Muscle of leg (tissue), 11 donors: ENCODE data around the gene PPIL1. TPM values are rescaled to one million over a fixed set of nuclear protein-coding genes. Genes with fewer than 3 reads are reported as not detected.
"Not testable (repeated sequence)": the region's sequence is repeated elsewhere in the genome, so short reads cannot be mapped to it uniquely, and the experiment has no call there.

Source experiments
- DNase-seq: peaks from one replicate; pipeline ENCODE4 v3.0.0; 2013
- H3K27ac ChIP-seq: one replicate; pipeline ENCODE4 v1.5.1; 2013; ENCODE audit warnings: mild to moderate bottlenecking, low read length, control low read depth
- H3K27me3 ChIP-seq: one replicate; pipeline ENCODE4 v1.6.1; 2013; ENCODE audit warnings: low read length; ENCODE audit not compliant: control insufficient read depth, insufficient read depth
- H3K36me3 ChIP-seq: one replicate; pipeline ENCODE4 v1.6.1; 2013; ENCODE audit warnings: low read length; ENCODE audit not compliant: control insufficient read depth, insufficient read depth
- H3K4me1 ChIP-seq: one replicate; pipeline ENCODE4 v1.6.1; 2013; ENCODE audit warnings: low read length; ENCODE audit not compliant: control insufficient read depth, insufficient read depth
- H3K4me3 ChIP-seq: one replicate; pipeline ENCODE4 v1.5.1; 2013; ENCODE audit warnings: low read length, control low read depth
- H3K9me3 ChIP-seq: replicated peaks from 2 replicates; pipeline ENCODE4 v1.6.1; 2013; ENCODE audit warnings: low read depth, low read length; ENCODE audit not compliant: control insufficient read depth
- WGBS: methylation state at CpG from one replicate; pipeline ENCODE4 v1.1.5; 2013; ENCODE audit warnings: missing lambda C conversion rate; ENCODE audit not compliant: insufficient coverage; 5-methylcytosine and 5-hydroxymethylcytosine counted together
- polyA plus RNA-seq, 8 donors: library from polyadenylated mRNA; unstranded; fragments of 120-200 nt; gene quantifications; one replicate each; pipeline versions ENCODE4 v1.2.1 to v1.2.3, GENCODE V29; 2013; ENCODE audit warnings: inconsistent platforms in 1 of 8, low replicate concordance in 1 of 8; ENCODE audit not compliant: insufficient read length in 8 of 8, insufficient read depth in 1 of 8
- total RNA-seq: library from RNA; stranded (reverse); fragments of 120-200 nt; gene quantifications from one replicate; pipeline ENCODE4 v1.2.4, GENCODE V29; 2013

The PPIL1 gene
- total and polyA plus RNA-seq, 9 donors: 24.8 to 39.9 (median 33.7) TPM

- Histone ChIP-seq H3K4me3 (no peak overlapping the region), H3K36me3 (peaks cover 8% of the 10 kb centered on the region)
- WGBS: 84% methylated on average over 8 of the region's 9 CpGs
Observed at GRCh38 chr6:36817176-36817817, 57.3 kb downstream of the PPIL1 start.

GRCh38 chr6:36815962-36816735, 58.5 kb downstream of the PPIL1 start:
- peaks cover 2% of the 10 kb centered on the region for H3K36me3 ChIP-seq
- H3K4me1 ChIP-seq: peaks cover 4% of the 10 kb centered on the region
- no peaks in the 10 kb centered on the region for H3K9me3 ChIP-seq
- no peaks in the 10 kb centered on the region for H3K27me3 ChIP-seq
- DNase-seq: no peak
- no peak overlapping the region for H3K4me3 ChIP-seq
- no peak overlapping the region for H3K27ac ChIP-seq
- WGBS: 100% methylated on average over 1 of the region's 7 CpGs

More at GRCh38 chr6:36817176-36817817, 57.3 kb downstream of the PPIL1 start:
- H3K9me3 ChIP-seq: no peaks in the 10 kb centered on the region
- DNase-seq: no peak
- H3K27me3 ChIP-seq: no peaks in the 10 kb centered on the region
- H3K27ac ChIP-seq: no peak overlapping the region
- H3K4me1 ChIP-seq: peaks cover 10% of the 10 kb centered on the region

- no peaks in the 10 kb centered on the region for H3K27me3 ChIP-seq
- no peak overlapping the region for H3K4me3 ChIP-seq
- no peaks in the 10 kb centered on the region for H3K9me3 ChIP-seq
- H3K4me1 ChIP-seq: peaks cover 11% of the 10 kb centered on the region
- H3K36me3 ChIP-seq: no peaks in the 10 kb centered on the region
- no peak for DNase-seq
- H3K27ac ChIP-seq: no peak overlapping the region
- WGBS: 68% methylated on average over 4 of the region's 7 CpGs
Observed at GRCh38 chr6:36814249-36814648, 60.4 kb downstream of the PPIL1 start.

GRCh38 chr6:36813526-36813925, 61.1 kb downstream of the PPIL1 start:
- Histone ChIP-seq H3K4me3 (no peak overlapping the region), H3K27ac (no peak overlapping the region), H3K9me3 (no peaks in the 10 kb centered on the region), H3K36me3 (no peaks in the 10 kb centered on the region), H3K27me3 (no peaks in the 10 kb centered on the region), H3K4me1 (peaks cover 11% of the 10 kb centered on the region)
- WGBS: 100% methylated on average over 1 of the region's 3 CpGs
- no peak for DNase-seq

- not testable (repeated sequence) for H3K36me3 ChIP-seq, H3K27ac ChIP-seq, DNase-seq, H3K9me3 ChIP-seq, H3K4me3 ChIP-seq, H3K27me3 ChIP-seq
- peaks cover 11% of the 10 kb centered on the region for H3K4me1 ChIP-seq
- 93% methylated on average over 2 of the region's 3 CpGs for WGBS
Observed at GRCh38 chr6:36813047-36813446, 61.6 kb downstream of the PPIL1 start.

- no peaks in the 10 kb centered on the region for H3K36me3 ChIP-seq
- WGBS: 71% methylated on average over 8 of the region's 16 CpGs
- H3K4me1 ChIP-seq: peaks cover 15% of the 10 kb centered on the region
Observed at GRCh38 chr6:36809941-36810803, 64.4 kb downstream of the PPIL1 start.

GRCh38 chr6:36809156-36809555, 65.4 kb downstream of the PPIL1 start:
- H3K4me1 ChIP-seq: peaks cover 17% of the 10 kb centered on the region
- no peak overlapping the region for H3K4me3 ChIP-seq
- no peaks in the 10 kb centered on the region for H3K36me3 ChIP-seq
- WGBS: 70% methylated on average over 2 of the region's 6 CpGs
- no peaks in the 10 kb centered on the region for H3K9me3 ChIP-seq
- H3K27ac ChIP-seq: no peak overlapping the region
- no peak for DNase-seq
- H3K27me3 ChIP-seq: peaks cover 5% of the 10 kb centered on the region

More at GRCh38 chr6:36809941-36810803, 64.4 kb downstream of the PPIL1 start:
- Histone ChIP-seq H3K9me3 (no peaks in the 10 kb centered on the region), H3K27me3 (peaks cover 5% of the 10 kb centered on the region), H3K4me3 (no peak overlapping the region), H3K27ac (no peak overlapping the region)
- no peak for DNase-seq

GRCh38 chr6:36808634-36809033, 66.0 kb downstream of the PPIL1 start:
- H3K9me3 ChIP-seq: no peaks in the 10 kb centered on the region
- H3K27me3 ChIP-seq: peaks cover 5% of the 10 kb centered on the region
- no peak overlapping the region for H3K4me3 ChIP-seq
- H3K36me3 ChIP-seq: no peaks in the 10 kb centered on the region
- peaks cover 17% of the 10 kb centered on the region for H3K4me1 ChIP-seq
- WGBS: no CpG with 5 or more reads among the region's 5 CpGs
- no peak overlapping the region for H3K27ac ChIP-seq
- DNase-seq: no peak

- peaks cover 17% of the 10 kb centered on the region for H3K4me1 ChIP-seq
- no peaks in the 10 kb centered on the region for H3K36me3 ChIP-seq
- H3K27me3 ChIP-seq: peaks cover 5% of the 10 kb centered on the region
- DNase-seq: no peak
- no peaks in the 10 kb centered on the region for H3K9me3 ChIP-seq
- no peak overlapping the region for H3K27ac ChIP-seq
- WGBS: 82% methylated on average over 2 of the region's 7 CpGs
- no peak overlapping the region for H3K4me3 ChIP-seq
Observed at GRCh38 chr6:36807750-36808149, 66.9 kb downstream of the PPIL1 start.

GRCh38 chr6:36807143-36807542, 67.5 kb downstream of the PPIL1 start:
- H3K4me3 ChIP-seq: no peak overlapping the region
- no peaks in the 10 kb centered on the region for H3K36me3 ChIP-seq
- H3K4me1 ChIP-seq: peaks cover 17% of the 10 kb centered on the region
- WGBS: 73% methylated on average over 2 of the region's 5 CpGs
- no peaks in the 10 kb centered on the region for H3K9me3 ChIP-seq
- no peak overlapping the region for H3K27ac ChIP-seq
- peaks cover 5% of the 10 kb centered on the region for H3K27me3 ChIP-seq
- DNase-seq: no peak
